GM23338 (cell line): ENCODE data around the gene PHTF1. TPM values are rescaled to one million over a fixed set of nuclear protein-coding genes. Genes with fewer than 3 reads are reported as not detected.

Experiments
- ATAC-seq: fragments of 200-7000 bp; cut with Tn5 transposase; 3 replicates; pipeline ENCODE4 v1.9.1; 2020
- DNase-seq: peaks from one replicate; pipeline ENCODE4 v3.0.0-alpha.2; 2015; ENCODE audit warnings: low spot score
- H2AFZ ChIP-seq: fragments of 200-600 bp; sonication (generic); 2 replicates; pipeline ENCODE4 v1.8.0; 2016; ENCODE audit warnings: antibody characterized with exemption, mild to moderate bottlenecking, moderate library complexity
- H3F3A ChIP-seq: fragments of 200-600 bp; sonication (generic); replicated peaks from 2 replicates; pipeline ENCODE4 v1.8.0; 2017; ENCODE audit warnings: antibody characterized with exemption, mixed run types, low read depth
- H3K27ac ChIP-seq: fragments of 200-600 bp; sonication (generic); 2 replicates; pipeline ENCODE4 v1.6.1; 2016; ENCODE audit warnings: low read depth
- H3K27me3 ChIP-seq: fragments of 200-600 bp; sonication (generic); 2 replicates; pipeline ENCODE4 v1.8.0; 2016; ENCODE audit warnings: mild to moderate bottlenecking, mixed run types, moderate library complexity; ENCODE audit not compliant: insufficient read depth
- H3K36me3 ChIP-seq: fragments of 200-600 bp; sonication (generic); 2 replicates; pipeline ENCODE4 v1.8.0; 2016; ENCODE audit warnings: mild to moderate bottlenecking; ENCODE audit not compliant: insufficient read depth
- H3K4me1 ChIP-seq: fragments of 200-600 bp; sonication (generic); 2 replicates; pipeline ENCODE4 v1.8.0; 2016; ENCODE audit warnings: mild to moderate bottlenecking, moderate library complexity; ENCODE audit not compliant: insufficient read depth
- H3K4me2 ChIP-seq: fragments of 200-600 bp; sonication (generic); 2 replicates; pipeline ENCODE4 v1.7.1; 2017; ENCODE audit warnings: mixed run types
- H3K4me3 ChIP-seq: fragments of 200-600 bp; sonication (generic); 2 replicates; pipeline ENCODE4 v1.6.1; 2016; ENCODE audit warnings: mixed run types
- H3K79me2 ChIP-seq: fragments of 200-600 bp; sonication (generic); replicated peaks from 2 replicates; pipeline ENCODE4 v1.8.0; 2017; ENCODE audit warnings: mild to moderate bottlenecking; ENCODE audit not compliant: insufficient read depth
- H3K9me2 ChIP-seq: fragments of 200-600 bp; sonication (generic); 2 replicates; pipeline ENCODE4 v1.8.0; 2017; ENCODE audit not compliant: insufficient read depth
- H4K20me1 ChIP-seq: fragments of 200-600 bp; sonication (generic); replicated peaks from 2 replicates; pipeline ENCODE4 v1.8.0; 2017; ENCODE audit warnings: mild to moderate bottlenecking; ENCODE audit not compliant: insufficient read depth
- H3K27ac Mint-ChIP-seq: 2 replicates; pipeline ENCODE4 v1.8.0; 2020; ENCODE audit warnings: inconsistent platforms, mild to moderate bottlenecking, moderate library complexity, mixed read lengths
- H3K27me3 Mint-ChIP-seq: 3 replicates; pipeline ENCODE4 v1.8.0; 2022; ENCODE audit warnings: low read depth, mild to moderate bottlenecking, moderate library complexity, mixed read lengths, inconsistent platforms; ENCODE audit not compliant: insufficient read depth, poor library complexity
- H3K36me3 Mint-ChIP-seq: 3 replicates; pipeline ENCODE4 v1.8.0; 2021; ENCODE audit warnings: low read depth, mild to moderate bottlenecking, inconsistent platforms, moderate library complexity, mixed read lengths
- H3K4me1 Mint-ChIP-seq: 3 replicates; pipeline ENCODE4 v1.8.0; 2020; ENCODE audit warnings: mild to moderate bottlenecking, inconsistent platforms, mixed read lengths
- H3K4me3 Mint-ChIP-seq: 3 replicates; pipeline ENCODE4 v1.8.0; 2021; ENCODE audit warnings: moderate library complexity, mild to moderate bottlenecking, inconsistent platforms, mixed read lengths
- H3K9me3 Mint-ChIP-seq: 3 replicates; pipeline ENCODE4 v1.8.0; 2020; ENCODE audit warnings: moderate library complexity, mild to moderate bottlenecking, inconsistent platforms, mixed read lengths
- CREB1 ChIP-seq: fragments of 250-450 bp; sonication (Bioruptor Pico); IDR thresholded peaks from 2 replicates; pipeline ENCODE4 v1.5.0; 2020; ENCODE audit warnings: low read depth, mild to moderate bottlenecking, moderate library complexity
- EZH2phosphoT487 ChIP-seq: fragments of 200-600 bp; sonication (generic); IDR thresholded peaks from one replicate; pipeline ENCODE4 v1.8.1; 2018; ENCODE audit warnings: antibody characterized with exemption; ENCODE audit not compliant: unreplicated experiment
- NANOG ChIP-seq: IDR thresholded peaks from 2 replicates; pipeline ENCODE4 v1.6.1; 2016; ENCODE audit warnings: antibody characterized with exemption, borderline replicate concordance
- POLR2AphosphoS5 ChIP-seq: IDR thresholded peaks from 2 replicates; pipeline ENCODE4 v1.6.1; 2016; ENCODE audit warnings: antibody characterized with exemption, low read depth
- STAT1 ChIP-seq: IDR thresholded peaks from one replicate; pipeline ENCODE4 v1.6.1; 2016; ENCODE audit warnings: antibody characterized with exemption; ENCODE audit not compliant: unreplicated experiment
- ZNF114 ChIP-seq: fragments of 250-450 bp; sonication (Bioruptor Pico); IDR thresholded peaks from 2 replicates; pipeline ENCODE4 v1.5.0; 2020; ENCODE audit warnings: mild to moderate bottlenecking, moderate library complexity
- ZNF331 ChIP-seq: fragments of 250-450 bp; sonication (Bioruptor Pico); IDR thresholded peaks from 2 replicates; pipeline ENCODE4 v1.5.0; 2020; ENCODE audit warnings: low read depth, mild to moderate bottlenecking, moderate library complexity
- ZNF462 ChIP-seq: fragments of 250-450 bp; sonication (Bioruptor Pico); IDR thresholded peaks from 2 replicates; pipeline ENCODE4 v1.5.0; 2020; ENCODE audit warnings: mild to moderate bottlenecking, moderate library complexity
- polyA plus RNA-seq: library from polyadenylated mRNA; unstranded; fragments of >200 nt; fragmentation: Nextera tagmentation; extraction: Ambion mirVana; gene quantifications from 2 replicates; pipeline ENCODE4 v1.2.1, GENCODE V29; 2016
- total RNA-seq: library from RNA; depleted of rRNA; stranded (reverse); fragments of >200 nt; shearing (Covaris generic); gene quantifications from 2 replicates; pipeline ENCODE4 v1.2.3, GENCODE V29; 2014
- TF ChIP-seq, protein P1 (sequence below): IDR thresholded peaks from one replicate; pipeline ENCODE4 v1.6.1; 2018; ENCODE audit warnings: antibody characterized with exemption; ENCODE audit not compliant: unreplicated experiment
- TF ChIP-seq, protein P2 (sequence below): IDR thresholded peaks from 2 replicates; pipeline ENCODE4 v1.6.1; 2016; ENCODE audit warnings: antibody characterized with exemption

PHTF1 gene
- total and polyA plus RNA-seq, 2 experiments from 2014 or later, result 19.1 to 21.6 TPM

GRCh38 chr1:113694910-113695309 lies 64.4 kb downstream of the PHTF1 start:
- Histone ChIP-seq H3K4me2 (no peak overlapping the region), H4K20me1 (no peaks in the 10 kb centered on the region), H3K4me3 (no peak overlapping the region), H3K4me1 (no peaks in the 10 kb centered on the region), H3F3A (no peaks in the 10 kb centered on the region), H3K36me3 (peaks cover 6% of the 10 kb centered on the region; the same call in 1 of the 2 replicates), H3K79me2 (no peaks in the 10 kb centered on the region), H3K27ac (no peak overlapping the region), H2AFZ (no peak overlapping the region), H3K9me2 (no peaks in the 10 kb centered on the region), H3K27me3 (no peaks in the 10 kb centered on the region)
- no peaks in the 10 kb centered on the region for H3K4me1 Mint-ChIP-seq
- no peak for TF ChIP-seq NANOG
- no peak for TF ChIP-seq ZNF462 (CRISPR knock-in tag)
- no peak for TF ChIP-seq ZNF331 (CRISPR knock-in tag)
- TF ChIP-seq, protein P1, sequence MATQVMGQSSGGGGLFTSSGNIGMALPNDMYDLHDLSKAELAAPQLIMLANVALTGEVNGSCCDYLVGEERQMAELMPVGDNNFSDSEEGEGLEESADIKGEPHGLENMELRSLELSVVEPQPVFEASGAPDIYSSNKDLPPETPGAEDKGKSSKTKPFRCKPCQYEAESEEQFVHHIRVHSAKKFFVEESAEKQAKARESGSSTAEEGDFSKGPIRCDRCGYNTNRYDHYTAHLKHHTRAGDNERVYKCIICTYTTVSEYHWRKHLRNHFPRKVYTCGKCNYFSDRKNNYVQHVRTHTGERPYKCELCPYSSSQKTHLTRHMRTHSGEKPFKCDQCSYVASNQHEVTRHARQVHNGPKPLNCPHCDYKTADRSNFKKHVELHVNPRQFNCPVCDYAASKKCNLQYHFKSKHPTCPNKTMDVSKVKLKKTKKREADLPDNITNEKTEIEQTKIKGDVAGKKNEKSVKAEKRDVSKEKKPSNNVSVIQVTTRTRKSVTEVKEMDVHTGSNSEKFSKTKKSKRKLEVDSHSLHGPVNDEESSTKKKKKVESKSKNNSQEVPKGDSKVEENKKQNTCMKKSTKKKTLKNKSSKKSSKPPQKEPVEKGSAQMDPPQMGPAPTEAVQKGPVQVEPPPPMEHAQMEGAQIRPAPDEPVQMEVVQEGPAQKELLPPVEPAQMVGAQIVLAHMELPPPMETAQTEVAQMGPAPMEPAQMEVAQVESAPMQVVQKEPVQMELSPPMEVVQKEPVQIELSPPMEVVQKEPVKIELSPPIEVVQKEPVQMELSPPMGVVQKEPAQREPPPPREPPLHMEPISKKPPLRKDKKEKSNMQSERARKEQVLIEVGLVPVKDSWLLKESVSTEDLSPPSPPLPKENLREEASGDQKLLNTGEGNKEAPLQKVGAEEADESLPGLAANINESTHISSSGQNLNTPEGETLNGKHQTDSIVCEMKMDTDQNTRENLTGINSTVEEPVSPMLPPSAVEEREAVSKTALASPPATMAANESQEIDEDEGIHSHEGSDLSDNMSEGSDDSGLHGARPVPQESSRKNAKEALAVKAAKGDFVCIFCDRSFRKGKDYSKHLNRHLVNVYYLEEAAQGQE, result no peak
- TF ChIP-seq, protein P2, sequence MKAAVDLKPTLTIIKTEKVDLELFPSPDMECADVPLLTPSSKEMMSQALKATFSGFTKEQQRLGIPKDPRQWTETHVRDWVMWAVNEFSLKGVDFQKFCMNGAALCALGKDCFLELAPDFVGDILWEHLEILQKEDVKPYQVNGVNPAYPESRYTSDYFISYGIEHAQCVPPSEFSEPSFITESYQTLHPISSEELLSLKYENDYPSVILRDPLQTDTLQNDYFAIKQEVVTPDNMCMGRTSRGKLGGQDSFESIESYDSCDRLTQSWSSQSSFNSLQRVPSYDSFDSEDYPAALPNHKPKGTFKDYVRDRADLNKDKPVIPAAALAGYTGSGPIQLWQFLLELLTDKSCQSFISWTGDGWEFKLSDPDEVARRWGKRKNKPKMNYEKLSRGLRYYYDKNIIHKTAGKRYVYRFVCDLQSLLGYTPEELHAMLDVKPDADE, result no peak
- no peak for TF ChIP-seq STAT1
- TF ChIP-seq POLR2AphosphoS5, result no peak
- no peak for TF ChIP-seq EZH2phosphoT487
- TF ChIP-seq ZNF114 (CRISPR knock-in tag), result no peak
- TF ChIP-seq CREB1 (CRISPR knock-in tag), result no peak
- peaks cover 67% of the 10 kb centered on the region for H3K36me3 Mint-ChIP-seq
- H3K27ac Mint-ChIP-seq, result no peak overlapping the region
- H3K27me3 Mint-ChIP-seq, result no peaks in the 10 kb centered on the region
- no peak overlapping the region for H3K4me3 Mint-ChIP-seq
- peaks cover 18% of the 10 kb centered on the region for H3K9me3 Mint-ChIP-seq
- DNase-seq (no peak), ATAC-seq (no peak)
